ENCODE results near the gene ARFGEF2.

GRCh38 chr20:49074521-49074920 is 153.0 kb downstream of the ARFGEF2 start:
- TF ChIP-seq CTCF (IDR thresholded peaks at IDR 0.05) (no peak), POLR2A (IDR thresholded peaks at IDR 0.05) (no peak), POLR2AphosphoS5 (IDR thresholded peaks at IDR 0.05) (no peak)
